HCT116 (cell line): Measurements from ENCODE around the gene RAET1G. TPM values are rescaled to one million over a fixed set of nuclear protein-coding genes. Genes with fewer than 3 reads are reported as not detected.
"Not testable (repeated sequence)": the region's sequence is repeated elsewhere in the genome, so short reads cannot be mapped to it uniquely, and the experiment has no call there.

Experiments used
- ATAC-seq: fragments of 200-7000 bp; cut with Tn5 transposase; 2 replicates; pipeline ENCODE4 v1.9.1; 2020; ENCODE audit warnings: mild to moderate bottlenecking, moderate library complexity
- BruUV-seq: library from RNA; stranded (reverse); fragments of 400-500 nt; replicated peaks from 2 replicates; lab custom pipeline; 2021; lab: Mats Ljungman, UMichigan
- CTCF ChIA-PET: fragments of 300-600 bp; sonication (Branson Sonifier 250); formaldehyde crosslinking; loops from one replicate; lab custom pipeline; 2021; ENCODE audit warnings: antibody characterized with exemption; lab: Charles Lee
- POLR2A ChIA-PET: fragments of 300-600, 350-600 bp; sonication (Branson Sonifier 250); formaldehyde crosslinking; loops from one replicate; lab custom pipeline; 2021; ENCODE audit warnings: antibody characterized with exemption; lab: Charles Lee
- RAD21 ChIA-PET, 2 experiments: fragments of 300-600 bp; sonication (Branson Sonifier 250); formaldehyde crosslinking; loops; one replicate each; lab custom pipeline; 2023; ENCODE audit warnings: low total read pairs in 2 of 2; ENCODE audit not compliant: uncharacterized antibody in 2 of 2, unreplicated experiment in 2 of 2, low non-redundant PET in 1 of 2; lab: Charles Lee
- DNase-seq: peaks from one replicate; pipeline ENCODE4 v3.0.0-alpha.2; 2010; ENCODE audit warnings: low read depth, low spot score
- H2AFZ ChIP-seq: fragments of 200-600 bp; shearing (Covaris generic), sonication (generic); 2 replicates; pipeline ENCODE4 v1.6.1; 2017; ENCODE audit warnings: low read depth, mixed run types, mixed read lengths, antibody characterized with exemption, low read length; ENCODE audit not compliant: poor library complexity, severe bottlenecking
- H3K27ac ChIP-seq: 2 replicates; pipeline ENCODE4 v1.5.1; 2012; ENCODE audit warnings: low read depth, low read length
- H3K27me3 ChIP-seq: fragments of 200-600 bp; sonication (generic); 2 replicates; pipeline ENCODE4 v1.6.1; 2016; ENCODE audit warnings: mixed run types, low read length, mixed read lengths; ENCODE audit not compliant: insufficient read depth
- H3K36me3 ChIP-seq, 2 experiments: fragments of 200-500 bp in 1 of 2; fragments of 200-600 bp in 1 of 2; sonication (Bioruptor generic) in 1 of 2; sonication (generic) in 1 of 2; 2 replicates each; pipeline versions ENCODE4 v1.5.1 to v1.6.1; 2014 to 2016; ENCODE audit warnings: low read length in 2 of 2, inconsistent platforms in 1 of 2, mixed read lengths in 1 of 2, mixed run types in 1 of 2; ENCODE audit not compliant: insufficient read depth in 2 of 2, control insufficient read depth in 1 of 2
- H3K4me1 ChIP-seq, 2 experiments: fragments of 200-600 bp in 1 of 2; sonication (generic) in 1 of 2; 2 replicates each; pipeline versions ENCODE4 v1.5.1 to v1.6.1; 2012 to 2017; ENCODE audit warnings: low read length in 2 of 2, inconsistent platforms in 1 of 2, mild to moderate bottlenecking in 1 of 2, mixed read lengths in 1 of 2, mixed run types in 1 of 2, moderate library complexity in 1 of 2; ENCODE audit not compliant: insufficient read depth in 2 of 2, control insufficient read depth in 1 of 2
- H3K4me2 ChIP-seq: fragments of 200-600 bp; sonication (generic); 2 replicates; pipeline ENCODE4 v1.6.1; 2017; ENCODE audit warnings: mixed run types, low read length, mixed read lengths
- H3K4me3 ChIP-seq, 2 experiments: fragments of 200-600 bp in 1 of 2; sonication (generic) in 1 of 2; replicated peaks in 1 of 2; 2 replicates each; pipeline ENCODE4 v1.5.1; 2011 to 2016; ENCODE audit warnings: low read length in 2 of 2, control low read depth in 1 of 2, low read depth in 1 of 2, mild to moderate bottlenecking in 1 of 2, mixed read lengths in 1 of 2, mixed run types in 1 of 2
- H3K79me2 ChIP-seq: fragments of 200-600 bp; sonication (generic); 2 replicates; pipeline ENCODE4 v1.6.1; 2017; ENCODE audit warnings: mild to moderate bottlenecking, mixed run types, low read length, moderate library complexity, mixed read lengths; ENCODE audit not compliant: insufficient read depth
- H3K9ac ChIP-seq: fragments of 200-600 bp; sonication (generic); 2 replicates; pipeline ENCODE4 v1.6.1; 2016; ENCODE audit warnings: low read length, mixed read lengths
- H3K9me2 ChIP-seq: fragments of 200-600 bp; sonication (generic), shearing (Covaris generic); 2 replicates; pipeline ENCODE4 v1.6.1; 2017; ENCODE audit warnings: mixed run types, mild to moderate bottlenecking, moderate library complexity; ENCODE audit not compliant: insufficient read depth
- H3K9me3 ChIP-seq, 2 experiments: fragments of 200-500 bp in 1 of 2; fragments of 200-600 bp in 1 of 2; sonication (Bioruptor generic) in 1 of 2; sonication (generic) in 1 of 2; 2 replicates each; pipeline ENCODE4 v1.6.1; 2014 to 2017; ENCODE audit warnings: low read length in 2 of 2, mixed read lengths in 2 of 2, inconsistent platforms in 1 of 2, low read depth in 1 of 2, mild to moderate bottlenecking in 1 of 2, mixed run types in 1 of 2, moderate library complexity in 1 of 2; ENCODE audit not compliant: control insufficient read depth in 1 of 2, insufficient read depth in 1 of 2
- H4K20me1 ChIP-seq: fragments of 200-600 bp; sonication (generic), shearing (Covaris generic); 2 replicates; pipeline ENCODE4 v1.6.1; 2017; ENCODE audit warnings: mixed run types, mild to moderate bottlenecking, moderate library complexity; ENCODE audit not compliant: insufficient read depth
- RAD21 ChIP-seq: IDR thresholded peaks from 2 replicates; pipeline ENCODE4 v1.6.1; 2012; ENCODE audit warnings: low read depth, mild to moderate bottlenecking
- REST ChIP-seq: IDR thresholded peaks from 2 replicates; pipeline ENCODE4 v1.6.1; 2012; ENCODE audit warnings: low read depth
- TCF7L2 ChIP-seq: IDR thresholded peaks from 2 replicates; pipeline ENCODE4 v1.7.0; 2011; ENCODE audit warnings: borderline replicate concordance, inconsistent platforms; ENCODE audit not compliant: insufficient read depth, insufficient read length; ENCODE audit errors: extremely low read depth
- intact Hi-C: fragments of 100-400 bp; cut with micrococcal nuclease; formaldehyde crosslinking; loops from 2 replicates; pipeline ENCODE4 v1.10.0; 2022
- total RNA-seq: library from RNA; stranded (reverse); gene quantifications from one replicate; pipeline ENCODE4 v1.2.1, GENCODE V29; 2021; ENCODE audit not compliant: unreplicated experiment

RAET1G gene
- total RNA-seq, 1 experiment from 2014 or later, result 0.37 TPM

GRCh38 chr6:149922091-149922490 lies 830 bp downstream of the RAET1G start:
- H3K36me3 ChIP-seq, H4K20me1 ChIP-seq, POLR2A ChIA-PET, ATAC-seq, CTCF ChIA-PET, H3K9ac ChIP-seq, H3K27me3 ChIP-seq, H2AFZ ChIP-seq, intact Hi-C loops, H3K79me2 ChIP-seq, H3K9me3 ChIP-seq, H3K9me2 ChIP-seq, H3K4me3 ChIP-seq, RAD21 ChIA-PET, DNase-seq, BruUV-seq, H3K27ac ChIP-seq, H3K4me2 ChIP-seq: not testable (repeated sequence)
- H3K4me1 ChIP-seq, result peaks cover 3 to 22% of the 10 kb centered on the region in 2 experiments; a peak in 3 of 4 replicates

GRCh38 chr6:149921361-149921760 lies 1.6 kb downstream of the RAET1G start:
- CTCF ChIA-PET, result no interaction called here
- H3K27me3 ChIP-seq, result no peaks in the 10 kb centered on the region

GRCh38 chr6:149919834-149920225 lies 3.1 kb downstream of the RAET1G start:
- H3K27ac ChIP-seq, result no peak overlapping the region
- ATAC-seq (no peak), DNase-seq (no peak)
- intact Hi-C loops, result no loop called here
- H3K27me3 ChIP-seq, result no peaks in the 10 kb centered on the region
- RAD21 ChIA-PET, result no interaction called here
- H3K4me1 ChIP-seq, result peaks cover 0 to 11% of the 10 kb centered on the region in 2 experiments; a peak in 2 of 4 replicates
- no peak overlapping the region for H3K9ac ChIP-seq
- no peaks in the 10 kb centered on the region for H3K9me3 ChIP-seq
- H4K20me1 ChIP-seq, result no peaks in the 10 kb centered on the region
- TF ChIP-seq TCF7L2, result no peak
- TF ChIP-seq REST, result no peak
- no peak overlapping the region for H3K4me3 ChIP-seq
- H2AFZ ChIP-seq, result no peak overlapping the region
- H3K4me2 ChIP-seq, result no peak overlapping the region
- BruUV-seq, result no TSS peak
- POLR2A ChIA-PET, result no interaction called here
- no peaks in the 10 kb centered on the region for H3K36me3 ChIP-seq
- H3K9me2 ChIP-seq, result no peaks in the 10 kb centered on the region
- H3K79me2 ChIP-seq, result no peaks in the 10 kb centered on the region
- CTCF ChIA-PET, result no interaction called here

More at GRCh38 chr6:149921361-149921760, 1.6 kb downstream of the RAET1G start:
- ChIA-PET POLR2A (no interaction called here), RAD21 (no interaction called here)
- ATAC-seq (no peak), DNase-seq (no peak)
- Histone ChIP-seq H3K4me3 (no peak overlapping the region), H2AFZ (no peak overlapping the region), H3K36me3 (no peaks in the 10 kb centered on the region), H3K9me2 (no peaks in the 10 kb centered on the region), H3K4me2 (no peak overlapping the region), H3K9ac (no peak overlapping the region), H3K27ac (no peak overlapping the region), H4K20me1 (no peaks in the 10 kb centered on the region), H3K9me3 (no peaks in the 10 kb centered on the region), H3K79me2 (no peaks in the 10 kb centered on the region), H3K4me1 (peaks cover under 1 to 18% of the 10 kb centered on the region in 2 experiments; a peak in 3 of 4 replicates)
- TF ChIP-seq RAD21, result no peak
- BruUV-seq, result no TSS peak
- intact Hi-C loops, result no loop called here
